Placental epithelial cell (primary cell): ENCODE data around the gene SHISAL2B. TPM values are rescaled to one million over a fixed set of nuclear protein-coding genes. Genes with fewer than 3 reads are reported as not detected.

ENCODE experiments used
- total RNA-seq: library from RNA; depleted of rRNA; stranded (reverse); fragments of >200 nt; gene quantifications from 2 replicates; pipeline ENCODE4 v1.2.3, GENCODE V29; 2012

Gene SHISAL2B
- total RNA-seq: not detected in 2 replicates

DNA sequence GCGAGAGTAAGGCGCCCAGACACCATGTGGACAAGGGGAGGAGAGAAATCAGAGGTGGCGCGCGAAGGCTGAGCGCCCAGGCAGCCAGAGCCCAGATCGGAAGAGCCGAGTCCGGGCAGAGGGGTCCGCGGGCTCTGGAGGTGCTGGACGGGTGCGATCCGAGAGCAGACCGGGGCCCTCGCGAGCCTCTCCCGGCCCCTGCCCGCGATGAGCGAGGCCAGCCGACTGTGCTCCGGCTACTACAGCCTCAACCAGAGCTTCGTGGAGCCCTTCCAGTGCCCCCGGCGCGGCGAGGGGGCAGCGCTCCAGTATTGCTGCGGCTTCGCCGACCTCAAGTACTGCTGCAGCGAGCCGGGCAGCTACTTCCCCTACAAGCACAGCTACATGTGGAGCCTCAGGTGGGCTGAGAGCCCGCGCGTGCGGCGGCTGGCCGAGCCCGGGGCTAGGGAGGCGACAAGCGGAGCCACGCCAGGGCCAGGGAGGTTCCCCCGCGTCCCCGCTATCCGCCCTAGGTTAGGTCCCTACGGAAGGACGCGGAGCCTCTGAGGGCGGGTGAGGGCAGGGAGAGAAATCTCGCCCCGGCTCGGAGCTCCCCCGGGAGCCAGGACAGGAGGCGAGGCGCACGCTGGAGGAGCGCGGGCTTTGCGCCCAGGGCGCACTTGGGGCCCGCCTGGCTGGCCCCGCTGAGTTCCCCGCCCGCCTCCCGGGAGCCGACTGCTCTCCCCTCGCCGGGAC lies at the start of gene SHISAL2B:
TSS of gene SHISAL2B (plus strand) at position 87 of the 735 bp plus-strand sequence. CDS start at position 208, 121 bp downstream.

Other genes starting within 250 kb of the SHISAL2B start
- not detected in 2 replicates for gene RGS7BP, start 184.5 kb upstream of the SHISAL2B start, total RNA-seq
- gene SREK1IP1, start 78.2 kb downstream of the SHISAL2B start, total RNA-seq: 11.4 and 11.9 TPM in 2 replicates
- gene CWC27, start 78.4 kb downstream of the SHISAL2B start, total RNA-seq: 11.8 and 12.1 TPM in 2 replicates